ENCODE results near the gene PPM1N.

DNA sequence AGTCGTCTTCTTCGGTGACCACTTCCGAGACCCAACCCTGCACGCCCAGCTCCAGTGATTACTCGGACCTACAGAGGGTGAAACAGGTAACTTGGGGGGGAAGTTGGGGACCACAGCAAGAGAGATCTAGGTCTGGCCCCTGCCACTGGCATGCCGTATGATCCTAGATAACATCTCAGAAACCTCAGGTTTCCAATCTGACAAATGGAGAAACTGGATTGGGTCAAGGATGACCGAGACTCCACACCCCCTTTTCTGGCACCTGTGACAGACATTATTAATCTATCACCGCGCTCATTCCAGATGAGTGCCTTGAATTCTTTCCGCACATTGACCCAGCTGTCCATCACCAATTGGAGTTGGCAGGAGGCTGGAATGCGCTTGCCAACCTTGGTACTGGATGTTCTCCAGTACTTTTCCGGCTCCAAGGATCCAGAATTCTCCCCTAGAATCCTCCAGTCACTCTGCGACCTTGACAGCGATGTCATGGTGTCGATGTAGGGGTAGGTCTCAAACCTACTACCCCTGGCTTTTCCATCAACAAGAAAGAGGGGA is 26.4 kb downstream of the PPM1N start:
- TF ChIP-seq GATA3 (IDR thresholded peaks at IDR 0.05; ENCODE audit: low read depth, low read length), result no peak
- TF ChIP-seq GATA2 (IDR thresholded peaks at IDR 0.05; ENCODE audit: low read depth, low read length), result no peak

All from SH-SY5Y (cell line).